Erythroblast (primary cell): Measurements from ENCODE around the gene PRKAR2B.
"Not testable (repeated sequence)": the region's sequence is repeated elsewhere in the genome, so short reads cannot be mapped to it uniquely, and the experiment has no call there.

Experiments
- DNase-seq, 2 experiments: peaks; one replicate each; lab custom pipeline; 2025; lab: John Stamatoyannopoulos, UW
- GATA1 ChIP-seq: IDR thresholded peaks from 2 replicates; pipeline ENCODE4 v1.6.1; 2011; ENCODE audit warnings: low read depth, mild to moderate bottlenecking, control low read depth, low read length, moderate library complexity
- POLR2A ChIP-seq: IDR thresholded peaks from 2 replicates; pipeline ENCODE4 v1.6.1; 2011; ENCODE audit warnings: mild to moderate bottlenecking, low read length

PRKAR2B gene

GRCh38 chr7:107047902-107048782, 3.6 kb downstream of the PRKAR2B start:
- peak; percentile 27 to 32 for DNase-seq
- no peak for TF ChIP-seq GATA1
- TF ChIP-seq POLR2A, result no peak

- no peak for TF ChIP-seq POLR2A
- no peak for TF ChIP-seq GATA1
- DNase-seq, result no peak
These were observed 4.4 kb downstream of the PRKAR2B start for GRCh38 chr7:107048783-107049418.

- no peak for TF ChIP-seq GATA1
- TF ChIP-seq POLR2A, result no peak
- DNase-seq, result no peak
These were observed 5.0 kb downstream of the PRKAR2B start for GRCh38 chr7:107049480-107049879.

GRCh38 chr7:107049971-107050532, 5.5 kb downstream of the PRKAR2B start:
- TF ChIP-seq POLR2A, result no peak
- no peak for TF ChIP-seq GATA1
- no peak for DNase-seq

- TF ChIP-seq GATA1 (no peak), POLR2A (no peak)
- DNase-seq, result no peak
These were observed 6.9 kb downstream of the PRKAR2B start for GRCh38 chr7:107051376-107051775.

- DNase-seq, result not testable (repeated sequence)
These were observed 10.5 kb downstream of the PRKAR2B start for GRCh38 chr7:107054965-107055364.

- not testable (repeated sequence) for DNase-seq
These were observed 11.6 kb downstream of the PRKAR2B start for GRCh38 chr7:107056058-107056457.

- no peak for TF ChIP-seq GATA1
- DNase-seq, result no peak
These were observed 12.4 kb downstream of the PRKAR2B start for GRCh38 chr7:107056728-107057473.

GRCh38 chr7:107057474-107057833, 12.9 kb downstream of the PRKAR2B start:
- TF ChIP-seq GATA1, result no peak
- TF ChIP-seq POLR2A, result no peak
- no peak for DNase-seq

- DNase-seq, result no peak
- no peak for TF ChIP-seq POLR2A
- no peak for TF ChIP-seq GATA1
These were observed 15.0 kb downstream of the PRKAR2B start for GRCh38 chr7:107059468-107059867.

- no peak for DNase-seq
- no peak for TF ChIP-seq POLR2A
- no peak for TF ChIP-seq GATA1
These were observed 19.0 kb downstream of the PRKAR2B start for GRCh38 chr7:107063245-107064120.

- TF ChIP-seq GATA1 (no peak), POLR2A (no peak)
- DNase-seq, result no peak
These were observed 19.8 kb downstream of the PRKAR2B start for GRCh38 chr7:107064255-107064654.

GRCh38 chr7:107065929-107066247, 21.4 kb downstream of the PRKAR2B start:
- DNase-seq, result no peak
- TF ChIP-seq POLR2A (no peak), GATA1 (no peak)

GRCh38 chr7:107068156-107068555, 23.7 kb downstream of the PRKAR2B start:
- no peak for DNase-seq
- no peak for TF ChIP-seq POLR2A
- TF ChIP-seq GATA1, result no peak
